ENCODE measurements around the gene GNL3L.
"Not testable (repeated sequence)": the region's sequence is repeated elsewhere in the genome, so short reads cannot be mapped to it uniquely, and the experiment has no call there.

The GNL3L gene

DNA sequence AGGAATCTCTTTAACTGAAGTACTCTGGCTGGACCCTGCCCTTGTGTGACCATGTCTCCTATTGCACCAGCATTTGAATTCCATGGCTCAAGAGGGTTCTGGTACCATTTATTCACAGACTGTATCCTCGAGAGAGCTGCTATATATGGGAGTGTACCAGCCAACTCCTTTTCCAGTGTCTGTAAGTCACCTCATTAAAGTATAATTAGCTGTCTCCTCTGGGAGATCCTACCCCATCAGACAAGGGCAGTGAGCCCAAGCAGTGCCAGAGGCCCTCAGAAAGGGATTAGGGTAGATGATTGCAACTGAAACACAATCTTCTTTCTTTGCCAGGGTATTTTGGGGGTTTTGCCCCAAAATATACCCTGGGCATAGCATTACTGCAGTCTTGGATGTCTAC lies 31.6 kb downstream of the GNL3L start:
- DNase-seq (ENCODE audit: low read depth): no peak

DNA sequence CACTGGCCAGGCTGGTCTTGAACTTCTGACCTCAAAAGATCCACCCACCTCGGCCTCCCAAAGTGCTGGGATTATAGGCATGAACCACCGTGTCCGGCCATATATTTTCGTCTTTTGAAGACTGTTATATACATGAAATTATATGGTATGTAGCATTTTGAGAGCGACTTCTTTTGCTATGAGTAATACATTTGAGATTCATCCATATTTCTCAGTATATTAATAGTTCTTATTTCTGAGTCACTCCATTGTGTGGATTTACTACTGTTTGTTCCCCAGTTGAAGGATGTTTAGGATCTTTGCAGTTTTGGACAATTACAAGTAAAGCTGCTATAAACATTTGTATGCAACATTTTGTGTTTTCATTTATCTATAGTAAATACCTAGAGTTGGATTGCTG lies 34.9 kb downstream of the GNL3L start:
- DNase-seq (ENCODE audit: low read depth): peak; percentile 16

DNA sequence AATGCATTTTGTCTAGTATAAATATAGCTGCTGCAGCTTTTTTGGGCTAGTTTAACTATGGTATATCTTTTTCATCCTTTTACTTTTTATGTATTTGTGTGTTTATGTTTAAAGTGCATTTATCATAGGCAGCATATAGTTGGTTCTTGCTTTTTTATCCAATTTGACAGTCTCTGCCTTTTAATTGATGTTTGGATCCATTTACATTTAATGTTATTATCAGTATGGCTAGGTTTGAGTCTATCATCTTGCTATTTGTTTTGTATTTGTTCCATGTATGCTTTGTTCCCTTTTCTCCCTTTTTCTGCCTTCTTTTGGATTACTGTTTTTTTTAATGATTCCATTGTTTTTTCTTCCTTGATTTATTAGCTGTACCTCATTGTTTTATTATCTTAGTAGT lies 40.3 kb downstream of the GNL3L start:
- DNase-seq (ENCODE audit: low read depth): no peak

- not testable (repeated sequence) for DNase-seq (ENCODE audit: low read depth)
Measured at GRCh38 chrX:54572641-54573040, 42.6 kb downstream of the GNL3L start.

GRCh38 chrX:54597728-54598127 lies 67.7 kb downstream of the GNL3L start:
- no peak for DNase-seq (ENCODE audit: low read depth)

DNA sequence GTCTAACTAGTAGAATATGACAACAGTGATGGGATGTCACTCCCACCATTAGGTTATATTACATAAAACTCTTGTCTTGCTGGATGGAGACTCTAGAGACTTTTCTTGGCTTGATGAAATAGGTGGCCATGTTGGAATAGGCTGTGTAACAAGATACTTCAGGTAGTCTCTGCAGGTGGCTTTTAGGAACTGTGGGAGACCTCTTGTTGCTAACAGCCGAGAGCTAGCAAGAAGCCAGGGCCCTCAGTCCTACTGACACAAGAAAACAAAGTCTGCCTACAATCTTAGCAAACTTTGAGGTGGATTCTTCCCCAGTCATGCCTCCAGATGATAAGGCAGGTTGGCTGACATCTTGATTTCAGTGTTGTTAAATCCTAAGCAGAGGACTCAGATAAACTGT lies 72.5 kb downstream of the GNL3L start:
- DNase-seq (ENCODE audit: low read depth): no peak
